HuH-7.5 (cell line): ENCODE data around the gene CD164.
"Not testable (repeated sequence)": the region's sequence is repeated elsewhere in the genome, so short reads cannot be mapped to it uniquely, and the experiment has no call there.

Experiments
- DNase-seq: peaks from one replicate; pipeline ENCODE4 v3.0.0; 2011; ENCODE audit warnings: low spot score

Gene CD164

DNA sequence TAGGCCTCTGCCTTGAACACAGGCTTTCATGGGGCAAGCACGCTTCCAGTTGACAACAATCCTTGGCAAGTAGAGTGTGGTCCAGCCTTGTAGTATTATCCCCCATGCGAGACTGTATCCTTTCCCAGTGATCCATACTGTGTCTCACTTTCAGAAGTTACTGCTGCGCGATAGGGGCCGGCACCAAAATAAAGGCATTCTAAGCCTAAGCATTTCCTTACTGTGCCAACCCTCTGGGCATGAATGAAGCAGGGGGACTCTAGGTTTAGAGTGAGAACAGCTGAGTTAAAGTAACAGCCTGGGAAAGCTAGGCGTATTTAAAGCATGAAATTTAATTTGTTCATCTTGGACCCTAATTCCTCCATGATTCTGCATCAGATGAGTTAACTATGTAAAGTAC, 39.4 kb downstream of the CD164 start:
- DNase-seq: no peak

DNA sequence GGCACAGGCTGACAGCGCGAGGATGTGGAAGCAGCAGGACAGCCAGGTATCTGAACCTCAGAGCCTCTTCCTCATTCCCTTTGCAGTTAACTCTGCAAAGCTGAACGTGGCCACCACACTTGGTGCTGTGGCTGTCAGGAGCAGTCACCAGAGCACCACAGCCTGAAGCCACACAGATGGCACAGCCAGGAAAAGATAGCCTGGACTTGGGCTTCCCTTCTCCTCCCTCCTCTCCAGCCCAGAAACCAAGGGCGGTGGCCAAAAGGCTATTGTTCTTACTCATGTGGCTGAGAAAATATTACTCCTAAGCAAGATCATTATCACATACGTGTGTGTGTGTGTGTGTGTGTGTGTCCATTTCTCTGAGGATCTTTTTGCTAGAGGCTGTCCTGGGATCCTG, 39.8 kb downstream of the CD164 start:
- DNase-seq: no peak

- DNase-seq: no peak
These were observed 41.5 kb downstream of the CD164 start for GRCh38 chr6:109340811-109341210.

DNA sequence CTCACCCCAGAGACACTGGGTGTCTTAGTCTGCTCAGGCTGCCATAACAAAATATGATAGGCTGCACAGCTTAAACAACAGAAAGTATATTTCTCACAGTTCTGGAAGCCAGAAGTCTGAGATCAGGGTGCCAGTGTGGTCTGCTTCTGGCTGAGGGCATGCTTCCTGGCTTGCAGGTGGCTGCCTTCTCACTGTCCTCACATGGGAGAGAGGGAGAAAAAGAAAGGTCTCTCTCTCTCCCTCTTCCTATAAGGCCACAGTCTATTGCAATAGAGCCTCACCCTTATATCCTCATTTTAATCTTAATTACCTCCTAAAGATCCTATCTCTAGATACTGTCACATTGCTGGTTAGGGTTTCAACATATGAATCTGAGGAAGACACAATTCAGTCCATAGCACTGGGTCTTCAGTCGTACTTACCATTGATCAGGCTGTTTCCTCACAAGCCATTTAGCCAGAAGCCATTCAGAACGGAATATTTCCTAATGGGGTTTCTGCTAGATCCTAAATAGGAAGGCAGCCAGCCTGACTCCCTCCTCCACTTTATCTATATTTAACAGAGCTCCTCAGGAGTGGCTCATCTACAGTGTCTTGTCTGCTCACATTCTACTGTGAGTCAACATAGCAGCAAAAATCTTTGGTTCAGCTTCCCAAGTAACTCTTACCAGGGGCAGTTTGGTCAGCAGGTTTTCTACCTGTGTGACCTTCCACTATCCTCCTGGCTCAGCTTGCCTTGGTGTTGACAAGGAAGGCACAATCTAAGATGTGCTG, 42.2 kb downstream of the CD164 start:
- DNase-seq: no peak

- peak; percentile 24 for DNase-seq
These were observed 45.9 kb downstream of the CD164 start for GRCh38 chr6:109336221-109336961.

GRCh38 chr6:109333870-109334269, 48.4 kb downstream of the CD164 start:
- not testable (repeated sequence) for DNase-seq

- DNase-seq: no peak
These were observed 49.5 kb downstream of the CD164 start for GRCh38 chr6:109332748-109333147.

- DNase-seq: no peak
These were observed 51.2 kb downstream of the CD164 start for GRCh38 chr6:109331081-109331480.

- DNase-seq: no peak
These were observed 52.0 kb downstream of the CD164 start for GRCh38 chr6:109330263-109330662.

DNA sequence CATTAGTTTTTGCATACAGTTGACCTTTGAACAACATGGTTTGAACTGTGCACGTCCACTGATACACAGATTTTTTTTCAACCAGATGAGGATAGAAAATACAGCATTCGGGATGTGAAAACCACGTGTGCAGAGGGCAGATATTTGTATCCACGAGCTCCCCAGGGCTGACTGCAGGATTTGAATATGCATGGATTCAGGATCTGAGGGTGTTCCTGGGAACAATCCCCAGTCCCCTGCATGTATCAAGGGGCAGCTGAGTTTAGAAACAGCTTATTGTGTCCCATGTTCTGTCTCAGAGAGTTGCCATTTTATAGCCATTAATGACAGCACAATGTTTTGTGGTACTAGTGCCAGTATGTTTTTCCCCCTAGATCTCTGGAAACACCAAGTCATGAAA, 53.6 kb downstream of the CD164 start:
- DNase-seq: no peak

DNA sequence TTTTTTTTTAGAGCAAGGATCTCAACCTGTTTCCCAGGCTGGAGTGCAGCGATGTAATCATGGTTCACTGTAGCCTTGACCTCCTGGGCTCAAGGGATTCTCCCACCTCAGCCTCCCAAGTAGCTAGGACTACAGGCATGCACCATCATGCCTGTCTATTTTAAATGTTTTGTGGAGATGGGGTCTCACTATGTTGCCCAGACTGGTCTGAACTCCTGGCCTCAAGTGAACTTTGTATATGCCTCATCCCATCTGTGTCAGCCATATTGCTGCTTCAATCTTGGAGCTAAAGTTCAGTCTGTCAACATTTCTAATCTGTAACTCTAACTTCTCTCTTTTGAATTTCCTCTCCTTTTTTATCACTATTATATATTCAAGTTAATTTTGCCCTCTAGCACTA, 54.3 kb downstream of the CD164 start:
- DNase-seq: no peak

DNA sequence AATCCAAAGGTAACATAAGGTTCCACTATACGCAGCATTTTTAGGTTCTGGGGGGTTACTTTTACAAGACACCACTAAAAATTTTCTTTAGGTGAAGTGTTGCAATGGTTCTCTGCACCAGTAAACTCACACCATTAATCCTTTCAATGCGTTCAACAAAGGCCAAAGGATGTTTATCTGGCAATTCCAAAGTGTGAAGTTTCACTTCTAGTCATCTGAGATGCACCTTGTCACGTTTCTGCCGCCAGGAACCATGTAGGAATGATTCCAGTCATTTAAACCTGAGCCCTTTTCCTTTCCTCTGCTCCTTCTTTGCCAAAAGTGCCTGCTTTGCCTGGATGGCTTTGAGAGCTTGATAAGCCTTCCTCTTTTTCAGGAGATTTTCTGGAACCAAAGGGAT, 54.8 kb downstream of the CD164 start:
- no peak for DNase-seq

- DNase-seq: no peak
These were observed 55.9 kb downstream of the CD164 start for GRCh38 chr6:109326351-109326750.

- DNase-seq: no peak
These were observed 56.9 kb downstream of the CD164 start for GRCh38 chr6:109325400-109325801.

DNA sequence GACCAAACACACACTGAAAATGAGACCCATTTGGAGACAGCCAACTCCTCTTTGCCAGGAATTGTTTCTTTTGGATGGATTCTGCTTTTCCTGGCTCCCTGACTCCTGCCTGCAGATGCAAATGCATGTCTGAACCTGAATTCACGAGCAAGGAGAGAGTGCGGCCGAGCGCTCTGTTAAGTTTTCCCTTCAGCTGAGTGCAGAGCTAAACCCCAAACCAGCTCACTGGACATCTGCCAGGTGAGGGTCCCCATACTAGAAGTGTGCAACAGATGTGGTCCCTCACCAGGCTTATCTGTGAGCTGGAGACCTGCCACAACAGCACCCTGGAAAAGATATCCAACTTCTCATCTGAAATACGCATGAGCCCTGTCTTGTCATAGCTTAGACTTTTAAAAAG, 59.0 kb downstream of the CD164 start:
- no peak for DNase-seq

DNA sequence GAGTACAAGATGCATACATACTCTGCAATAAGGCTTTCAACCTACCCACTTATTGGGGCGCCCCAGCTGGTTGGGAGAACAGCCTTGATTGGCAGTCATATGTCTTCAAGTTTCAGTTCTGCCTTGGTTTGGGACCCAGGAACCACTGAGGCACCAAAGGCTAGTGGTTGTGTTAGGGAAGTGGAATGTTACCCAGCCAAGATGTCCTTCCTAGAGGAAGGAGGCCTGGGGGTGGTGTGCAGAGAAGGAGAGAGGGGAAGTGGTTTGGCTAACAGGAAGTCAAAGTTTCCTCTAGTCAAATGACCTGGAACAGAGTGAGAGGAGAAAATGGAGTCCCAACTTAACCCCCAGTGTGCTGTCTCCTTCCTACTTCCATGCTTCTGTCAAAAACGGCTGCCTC, 59.4 kb downstream of the CD164 start:
- DNase-seq: no peak

DNA sequence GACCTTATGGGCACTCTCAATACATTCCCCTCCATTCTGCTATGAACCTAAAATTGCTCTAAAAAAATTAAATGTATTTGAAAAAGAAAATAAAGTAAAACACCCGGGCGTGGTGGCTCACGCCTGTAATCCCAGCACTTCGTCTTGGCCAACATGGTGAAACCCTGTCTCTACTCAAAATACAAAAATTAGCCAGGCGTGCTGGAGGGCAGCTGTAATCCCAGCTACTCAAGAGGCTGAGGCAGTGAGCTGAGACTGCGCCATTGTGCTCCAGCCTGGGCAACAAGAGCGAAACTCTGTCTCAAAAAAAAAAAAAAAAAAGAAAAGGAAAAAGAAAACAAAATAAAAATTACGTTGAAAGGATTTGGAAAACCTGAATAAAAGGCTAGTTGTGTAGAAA, 60.5 kb downstream of the CD164 start:
- no peak for DNase-seq

DNA sequence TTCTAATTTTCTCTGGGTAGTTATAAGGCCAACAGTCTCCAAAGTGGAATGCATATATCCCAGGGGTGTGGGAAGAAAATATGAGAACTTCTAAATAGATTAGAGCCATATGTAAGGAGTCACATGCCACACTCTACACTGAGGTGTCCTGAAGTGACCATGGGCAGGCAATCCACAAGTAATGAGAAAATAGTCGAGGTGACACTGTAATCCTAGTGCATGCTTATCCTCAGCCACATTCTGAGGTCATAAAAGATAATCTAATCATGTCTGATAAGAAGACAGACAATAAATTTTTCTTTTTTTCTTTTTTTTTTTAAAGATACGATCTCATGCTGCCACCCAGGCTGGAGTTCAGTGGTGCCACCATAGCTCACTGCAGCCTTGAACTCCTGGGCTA, 62.2 kb downstream of the CD164 start:
- DNase-seq: no peak

DNA sequence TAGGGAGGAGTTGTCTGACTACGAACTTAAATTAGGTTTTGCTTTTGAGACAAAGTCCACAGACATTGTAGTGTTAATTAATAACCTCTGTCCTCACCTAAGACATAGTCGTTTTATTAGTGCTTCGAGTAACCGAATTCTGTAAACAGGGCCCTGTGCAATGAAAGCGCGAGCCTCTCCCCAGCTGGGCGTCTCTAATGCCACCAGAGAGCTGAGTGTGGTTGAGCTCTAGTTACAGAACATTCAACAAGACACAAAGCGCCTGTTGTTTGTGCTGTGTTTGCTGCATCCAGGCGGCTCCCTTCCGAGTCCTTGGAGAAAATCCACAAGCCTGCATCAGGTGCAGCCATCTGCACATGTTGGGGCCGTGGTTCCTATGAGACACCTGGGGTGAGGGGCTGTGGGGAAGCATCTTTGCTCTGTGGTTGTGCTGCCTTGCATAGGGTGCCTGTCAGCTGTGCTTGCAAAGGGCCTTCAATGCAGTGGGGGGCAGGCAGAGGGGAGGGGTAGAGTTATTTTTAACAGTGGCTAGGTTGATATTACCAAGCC, 63.9 kb downstream of the CD164 start:
- no peak for DNase-seq

DNA sequence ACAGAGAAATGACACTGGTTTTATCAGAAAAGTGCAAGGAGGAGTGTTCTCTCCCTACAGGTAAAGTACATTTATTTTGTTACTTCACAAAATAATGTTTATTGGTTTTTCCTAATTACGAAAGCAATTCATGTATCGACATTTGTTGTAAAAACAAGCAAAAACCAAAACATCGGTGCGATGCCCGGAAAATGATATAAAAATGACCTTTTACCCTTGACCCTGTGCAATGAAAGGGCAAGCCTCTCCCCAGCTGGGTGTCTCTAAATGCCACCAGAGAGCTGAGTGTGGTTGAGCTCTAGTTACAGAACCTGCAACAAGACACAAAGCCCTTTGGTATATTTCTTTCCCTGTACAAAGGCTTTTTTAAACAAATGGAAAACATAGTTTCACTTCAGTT, 65.4 kb downstream of the CD164 start:
- DNase-seq: no peak
